ENCODE measurements around the gene NGEF.

Gene NGEF

DNA sequence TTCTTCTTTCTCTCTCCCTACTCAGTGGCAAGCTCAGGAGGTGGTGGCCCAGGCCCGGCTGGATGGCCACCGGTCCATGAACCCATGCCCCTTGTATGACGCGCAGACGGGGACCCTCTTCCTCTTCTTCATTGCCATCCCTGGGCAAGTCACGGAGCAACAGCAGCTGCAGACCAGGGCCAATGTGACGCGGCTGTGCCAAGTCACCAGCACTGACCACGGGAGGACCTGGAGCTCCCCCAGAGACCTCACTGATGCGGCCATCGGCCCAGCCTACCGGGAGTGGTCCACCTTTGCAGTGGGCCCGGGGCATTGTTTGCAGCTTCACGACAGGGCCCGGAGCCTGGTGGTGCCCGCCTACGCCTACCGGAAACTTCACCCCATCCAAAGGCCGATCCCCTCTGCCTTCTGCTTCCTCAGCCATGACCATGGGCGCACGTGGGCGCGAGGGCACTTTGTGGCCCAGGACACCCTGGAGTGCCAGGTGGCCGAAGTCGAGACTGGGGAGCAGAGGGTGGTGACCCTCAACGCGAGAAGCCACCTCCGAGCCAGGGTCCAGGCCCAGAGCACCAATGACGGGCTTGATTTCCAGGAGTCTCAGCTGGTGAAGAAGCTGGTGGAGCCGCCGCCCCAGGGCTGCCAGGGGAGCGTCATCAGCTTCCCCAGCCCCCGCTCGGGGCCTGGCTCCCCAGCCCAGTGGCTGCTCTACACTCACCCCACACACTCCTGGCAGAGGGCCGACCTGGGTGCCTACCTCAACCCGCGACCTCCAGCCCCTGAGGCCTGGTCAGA, 21.2 kb upstream of the NGEF start:
- Histone ChIP-seq H3K4me3 (ENCODE audit: low read depth in 1 of 5, low read length in 5 of 5) (no peak overlapping the region), H3K27me3 (ENCODE audit: control insufficient read depth in 5 of 5, insufficient read depth in 4 of 5, low read length in 5 of 5) (no peaks in the 10 kb centered on the region), H3K27ac (ENCODE audit: low read depth, low read length) (no peak overlapping the region), H3K9me3 (ENCODE audit: control insufficient read depth in 5 of 5, low read length in 5 of 5) (peaks cover 0 to 5% (median 0%) of the 10 kb centered on the region in 5 donors), H3K4me1 (ENCODE audit: control insufficient read depth in 5 of 5, insufficient read depth in 5 of 5, low read length in 5 of 5) (no peaks in the 10 kb centered on the region), H3K9ac (ENCODE audit: low read length in 5 of 5) (no peak overlapping the region), H3K36me3 (ENCODE audit: control insufficient read depth in 5 of 5, insufficient read depth in 5 of 5, low read length in 5 of 5) (no peaks in the 10 kb centered on the region)

DNA sequence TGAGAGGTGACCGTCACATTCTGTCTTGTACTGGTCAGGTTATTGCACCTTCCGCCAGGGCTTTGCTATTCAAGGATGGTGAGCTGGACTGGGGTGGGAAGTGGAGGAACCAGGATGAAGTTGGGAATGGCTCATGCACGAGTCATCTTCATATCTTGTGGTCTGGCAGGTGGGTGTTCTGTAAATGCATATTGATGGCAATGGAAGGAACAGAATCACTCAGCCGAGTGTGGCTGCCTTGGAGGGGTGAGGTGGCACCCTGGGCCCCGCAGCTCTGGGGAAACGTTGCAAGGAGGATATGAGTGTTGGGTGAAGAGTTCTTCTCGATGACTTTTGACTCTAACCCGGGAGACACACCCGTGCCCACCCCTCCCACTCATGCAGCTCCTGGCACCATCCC, 20.6 kb upstream of the NGEF start:
- no peak overlapping the region for H3K27ac ChIP-seq (ENCODE audit: low read depth, low read length)
- peaks cover 0 to 5% (median 0%) of the 10 kb centered on the region in 5 donors for H3K9me3 ChIP-seq (ENCODE audit: control insufficient read depth in 5 of 5, low read length in 5 of 5)
- H3K27me3 ChIP-seq (ENCODE audit: control insufficient read depth in 5 of 5, insufficient read depth in 4 of 5, low read length in 5 of 5), result no peaks in the 10 kb centered on the region
- no peaks in the 10 kb centered on the region for H3K4me1 ChIP-seq (ENCODE audit: control insufficient read depth in 5 of 5, insufficient read depth in 5 of 5, low read length in 5 of 5)
- no peaks in the 10 kb centered on the region for H3K36me3 ChIP-seq (ENCODE audit: control insufficient read depth in 5 of 5, insufficient read depth in 5 of 5, low read length in 5 of 5)
- no peak overlapping the region for H3K4me3 ChIP-seq (ENCODE audit: low read depth in 1 of 5, low read length in 5 of 5)
- no peak overlapping the region for H3K9ac ChIP-seq (ENCODE audit: low read length in 5 of 5)

DNA sequence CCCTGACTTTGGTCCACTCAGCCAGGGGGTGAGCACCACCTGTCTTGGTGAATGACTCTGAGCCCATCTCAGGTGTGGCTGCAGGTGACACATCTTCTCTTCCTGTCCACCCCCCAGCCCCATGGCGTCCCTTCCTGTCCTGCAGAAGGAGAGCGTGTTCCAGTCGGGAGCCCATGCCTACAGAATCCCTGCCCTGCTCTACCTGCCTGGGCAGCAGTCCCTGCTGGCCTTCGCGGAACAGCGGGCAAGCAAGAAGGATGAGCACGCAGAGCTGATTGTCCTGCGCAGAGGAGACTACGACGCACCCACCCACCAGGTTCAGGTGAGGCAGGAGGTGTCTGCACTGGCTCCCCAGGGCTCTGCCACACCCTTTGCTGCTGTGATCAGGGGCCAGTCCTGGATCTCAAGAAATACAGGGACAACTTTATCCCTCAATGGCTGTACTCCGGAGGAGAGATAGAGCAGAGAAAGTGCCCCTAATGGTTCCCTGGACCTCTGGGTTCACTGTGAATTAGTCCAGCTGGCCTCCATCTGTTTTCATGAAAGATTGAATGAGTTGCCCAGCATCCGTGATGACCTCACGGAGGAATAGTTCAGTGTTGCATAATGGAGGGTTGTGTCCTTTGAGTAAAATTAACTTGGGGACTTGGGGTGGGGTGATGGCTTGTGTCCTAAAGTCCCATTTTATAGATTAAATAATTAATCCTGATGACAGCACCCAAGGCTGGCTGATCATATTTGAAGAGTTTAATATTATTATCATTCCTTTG, 19.7 kb upstream of the NGEF start, which contains the start of gene NEU2:
TSS of gene NEU2 (plus strand) at position 122 of the 770 bp plus-strand sequence. CDS start at position 122, 0 bp downstream.
- H3K4me3 ChIP-seq (ENCODE audit: low read depth in 1 of 5, low read length in 5 of 5), result no peak within 1 kb of the TSS
- no peak within 1 kb of the TSS for H3K27ac ChIP-seq (ENCODE audit: low read depth, low read length)
- H3K27me3 ChIP-seq (ENCODE audit: control insufficient read depth in 5 of 5, insufficient read depth in 4 of 5, low read length in 5 of 5), result no peaks in the 10 kb centered on the region

DNA sequence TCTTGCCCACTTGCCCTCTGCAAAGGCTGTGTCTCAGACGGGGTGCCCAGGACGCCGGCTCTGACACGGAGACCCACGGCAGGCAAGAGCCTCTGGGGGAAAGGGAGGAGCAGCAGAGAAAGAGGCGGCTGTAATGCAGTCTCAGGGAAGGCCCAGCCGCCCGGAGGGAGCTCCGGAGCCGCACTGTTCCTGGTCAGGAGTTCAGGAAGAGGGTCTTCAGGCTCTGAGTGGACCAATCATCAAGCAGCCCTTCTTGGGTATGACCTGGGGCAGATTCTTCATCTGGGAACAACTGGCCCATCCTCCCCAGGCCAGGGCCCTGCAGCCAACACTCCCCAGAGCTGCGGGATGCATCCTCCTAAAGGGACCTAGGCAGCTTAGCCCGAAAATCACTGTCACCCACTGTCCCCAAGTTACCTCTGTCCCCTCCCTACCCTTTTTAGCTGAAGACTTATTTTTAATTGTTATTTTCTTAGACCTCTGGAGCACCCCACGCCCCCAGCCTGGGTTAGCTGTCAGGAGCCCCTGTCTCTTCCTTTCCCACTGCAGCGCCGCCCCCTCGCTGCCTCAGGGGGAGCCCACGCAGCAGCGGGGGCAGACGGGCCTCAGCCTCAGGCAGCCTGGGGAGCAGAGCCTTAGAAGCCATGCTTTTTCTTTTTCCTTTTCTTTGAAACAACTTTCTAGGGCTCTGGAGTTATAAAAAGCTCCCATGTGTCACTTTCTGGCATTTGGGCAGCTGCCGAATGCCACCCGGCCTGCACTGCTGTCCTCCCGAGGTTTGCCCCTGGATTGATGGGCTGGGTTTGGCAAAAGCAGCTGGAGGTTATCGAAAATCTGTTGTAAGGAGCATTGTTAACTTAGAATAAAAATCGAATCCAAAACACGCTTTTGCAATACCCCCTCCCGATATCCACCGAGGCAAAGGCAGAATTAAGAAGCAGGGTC, 18.8 kb upstream of the NGEF start:
- Histone ChIP-seq H3K4me3 (ENCODE audit: low read depth in 1 of 5, low read length in 5 of 5) (no peak overlapping the region), H3K9me3 (ENCODE audit: control insufficient read depth in 5 of 5, low read length in 5 of 5) (peaks cover 0 to 5% (median 0%) of the 10 kb centered on the region in 5 donors), H3K27ac (ENCODE audit: low read depth, low read length) (no peak overlapping the region), H3K27me3 (ENCODE audit: control insufficient read depth in 5 of 5, insufficient read depth in 4 of 5, low read length in 5 of 5) (no peaks in the 10 kb centered on the region), H3K9ac (ENCODE audit: low read length in 5 of 5) (no peak overlapping the region), H3K4me1 (ENCODE audit: control insufficient read depth in 5 of 5, insufficient read depth in 5 of 5, low read length in 5 of 5) (no peaks in the 10 kb centered on the region), H3K36me3 (ENCODE audit: control insufficient read depth in 5 of 5, insufficient read depth in 5 of 5, low read length in 5 of 5) (no peaks in the 10 kb centered on the region)

More for the DNA sequence above, 19.7 kb upstream of the NGEF start, which contains the start of gene NEU2:
- Histone ChIP-seq H3K4me1 (ENCODE audit: control insufficient read depth in 5 of 5, insufficient read depth in 5 of 5, low read length in 5 of 5) (no peaks in the 10 kb centered on the region), H3K36me3 (ENCODE audit: control insufficient read depth in 5 of 5, insufficient read depth in 5 of 5, low read length in 5 of 5) (no peaks in the 10 kb centered on the region), H3K9ac (ENCODE audit: low read length in 5 of 5) (no peak within 1 kb of the TSS), H3K9me3 (ENCODE audit: control insufficient read depth in 5 of 5, low read length in 5 of 5) (peaks cover 0 to 5% (median 0%) of the 10 kb centered on the region in 5 donors)

DNA sequence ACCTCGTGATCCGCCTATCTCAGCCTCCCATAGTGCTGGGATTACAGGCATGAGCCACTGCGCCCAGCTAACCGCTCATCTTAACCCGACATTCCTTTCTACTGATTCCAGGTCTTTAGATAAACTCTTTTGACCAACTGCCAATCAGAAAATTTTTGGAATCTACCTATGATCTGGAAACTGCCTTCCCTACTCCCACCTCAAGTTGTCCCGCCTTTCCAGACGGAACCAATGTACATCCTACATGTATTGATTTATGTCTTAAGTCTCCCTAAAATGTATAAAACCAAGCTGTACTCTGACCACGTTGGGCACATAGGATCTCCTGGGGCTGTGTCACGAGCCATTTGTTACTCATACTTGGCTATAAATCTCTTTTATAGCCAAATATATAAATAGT, 16.3 kb upstream of the NGEF start:
- Histone ChIP-seq H3K4me3 (ENCODE audit: low read depth in 1 of 5, low read length in 5 of 5) (no peak overlapping the region), H3K9me3 (ENCODE audit: control insufficient read depth in 5 of 5, low read length in 5 of 5) (peaks cover 0 to 5% (median 0%) of the 10 kb centered on the region in 5 donors), H3K9ac (ENCODE audit: low read length in 5 of 5) (no peak overlapping the region), H3K27ac (ENCODE audit: low read depth, low read length) (no peak overlapping the region), H3K36me3 (ENCODE audit: control insufficient read depth in 5 of 5, insufficient read depth in 5 of 5, low read length in 5 of 5) (no peaks in the 10 kb centered on the region), H3K27me3 (ENCODE audit: control insufficient read depth in 5 of 5, insufficient read depth in 4 of 5, low read length in 5 of 5) (no peaks in the 10 kb centered on the region), H3K4me1 (ENCODE audit: control insufficient read depth in 5 of 5, insufficient read depth in 5 of 5, low read length in 5 of 5) (no peaks in the 10 kb centered on the region)

DNA sequence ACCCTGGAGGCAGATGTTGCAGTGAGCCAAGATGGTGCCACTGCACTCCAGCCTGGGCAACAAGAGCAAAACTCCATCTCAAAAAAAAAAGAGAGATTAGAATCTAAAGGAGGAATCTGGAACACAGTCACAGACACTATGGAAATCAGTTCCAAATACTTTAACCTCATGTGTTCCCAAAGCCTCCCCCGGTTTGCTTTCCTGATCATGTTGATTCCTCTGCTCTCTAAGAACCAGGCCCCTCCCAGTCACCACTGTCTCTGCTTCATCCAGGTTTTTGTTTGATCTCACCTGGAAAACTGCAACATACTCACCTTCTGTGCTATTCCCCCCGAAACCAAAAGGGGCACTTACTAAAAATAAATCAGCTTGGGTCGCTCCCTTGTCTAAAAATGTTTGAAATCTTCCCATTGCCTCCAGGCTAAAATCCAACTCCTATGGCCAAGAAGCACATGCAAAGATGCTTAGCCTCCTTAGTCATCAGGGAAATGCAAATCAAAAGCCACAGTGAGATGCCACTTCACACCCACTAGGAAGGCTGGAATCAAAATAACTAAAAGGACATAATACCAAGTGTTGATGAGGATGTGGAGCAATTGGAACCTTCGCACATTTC, 13.2 kb upstream of the NGEF start:
- Histone ChIP-seq H3K27ac (ENCODE audit: low read depth, low read length) (no peak overlapping the region), H3K9me3 (ENCODE audit: control insufficient read depth in 5 of 5, low read length in 5 of 5) (no peaks in the 10 kb centered on the region), H3K27me3 (ENCODE audit: control insufficient read depth in 5 of 5, insufficient read depth in 4 of 5, low read length in 5 of 5) (peaks cover 0 to 5% (median 0%) of the 10 kb centered on the region in 5 donors)

DNA sequence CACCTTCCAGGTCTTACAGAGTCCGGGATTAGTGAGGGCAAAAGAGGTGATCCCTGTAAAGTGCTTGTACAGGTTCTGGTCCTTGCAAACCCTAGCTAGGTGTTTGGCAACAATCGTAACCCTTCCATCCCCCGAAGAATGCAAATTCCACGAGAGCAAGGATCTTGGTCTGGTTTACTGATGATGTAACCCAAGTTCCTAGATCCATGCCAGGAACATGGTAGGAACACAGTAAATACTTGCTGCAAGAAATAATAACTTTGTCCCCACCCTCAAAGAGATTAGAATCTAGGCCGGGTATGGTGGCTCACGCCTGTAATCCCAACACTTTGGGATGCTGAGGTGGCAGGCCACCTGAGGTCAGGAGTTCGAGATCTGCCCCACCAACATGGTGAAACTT, 12.7 kb upstream of the NGEF start:
- Histone ChIP-seq H3K27ac (ENCODE audit: low read depth, low read length) (no peak overlapping the region), H3K27me3 (ENCODE audit: control insufficient read depth in 5 of 5, insufficient read depth in 4 of 5, low read length in 5 of 5) (peaks cover 0 to 5% (median 0%) of the 10 kb centered on the region in 5 donors), H3K4me3 (ENCODE audit: low read depth in 1 of 5, low read length in 5 of 5) (no peak overlapping the region), H3K4me1 (ENCODE audit: control insufficient read depth in 5 of 5, insufficient read depth in 5 of 5, low read length in 5 of 5) (no peaks in the 10 kb centered on the region), H3K9ac (ENCODE audit: low read length in 5 of 5) (no peak overlapping the region), H3K36me3 (ENCODE audit: control insufficient read depth in 5 of 5, insufficient read depth in 5 of 5, low read length in 5 of 5) (no peaks in the 10 kb centered on the region), H3K9me3 (ENCODE audit: control insufficient read depth in 5 of 5, low read length in 5 of 5) (no peaks in the 10 kb centered on the region)

More for the DNA sequence above, 13.2 kb upstream of the NGEF start:
- H3K4me1 ChIP-seq (ENCODE audit: control insufficient read depth in 5 of 5, insufficient read depth in 5 of 5, low read length in 5 of 5), result no peaks in the 10 kb centered on the region
- no peak overlapping the region for H3K9ac ChIP-seq (ENCODE audit: low read length in 5 of 5)
- H3K36me3 ChIP-seq (ENCODE audit: control insufficient read depth in 5 of 5, insufficient read depth in 5 of 5, low read length in 5 of 5), result no peaks in the 10 kb centered on the region
- no peak overlapping the region for H3K4me3 ChIP-seq (ENCODE audit: low read depth in 1 of 5, low read length in 5 of 5)

DNA sequence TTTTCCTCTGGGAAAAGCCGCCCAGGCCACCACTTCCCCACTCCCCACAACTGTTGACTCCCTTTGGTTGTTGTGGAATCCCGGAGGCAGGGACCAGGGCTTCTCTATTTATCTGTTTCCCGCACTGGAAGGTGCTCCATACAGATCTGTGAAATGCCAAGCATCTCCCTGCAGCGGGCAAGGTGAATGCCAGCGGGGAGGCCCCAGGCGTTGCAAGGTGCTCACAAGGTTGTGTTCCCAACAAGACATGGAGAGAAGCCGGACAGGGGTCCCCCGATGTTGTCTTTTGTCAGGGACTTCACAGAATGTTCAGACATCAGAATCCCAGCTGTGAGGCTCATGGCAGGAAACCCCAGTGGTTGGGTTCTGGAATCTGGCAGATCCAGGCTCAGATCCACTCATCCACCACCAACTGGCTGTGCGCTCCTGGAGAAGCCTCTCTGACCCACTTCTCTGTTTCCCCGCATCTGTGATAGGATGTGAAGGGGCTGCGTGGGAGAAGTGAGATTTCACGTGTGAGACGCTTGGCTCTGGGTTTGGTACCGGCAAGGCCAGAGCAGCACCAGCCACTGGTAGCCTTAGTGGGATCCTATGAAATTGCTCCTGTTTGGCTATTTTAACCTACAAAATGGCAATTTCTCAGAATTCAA, 10.8 kb upstream of the NGEF start:
- Histone ChIP-seq H3K9ac (ENCODE audit: low read length in 5 of 5) (no peak overlapping the region), H3K36me3 (ENCODE audit: control insufficient read depth in 5 of 5, insufficient read depth in 5 of 5, low read length in 5 of 5) (no peaks in the 10 kb centered on the region), H3K27ac (ENCODE audit: low read depth, low read length) (no peak overlapping the region), H3K4me3 (ENCODE audit: low read depth in 1 of 5, low read length in 5 of 5) (no peak overlapping the region), H3K9me3 (ENCODE audit: control insufficient read depth in 5 of 5, low read length in 5 of 5) (no peaks in the 10 kb centered on the region), H3K4me1 (ENCODE audit: control insufficient read depth in 5 of 5, insufficient read depth in 5 of 5, low read length in 5 of 5) (no peaks in the 10 kb centered on the region), H3K27me3 (ENCODE audit: control insufficient read depth in 5 of 5, insufficient read depth in 4 of 5, low read length in 5 of 5) (peaks cover 0 to 5% (median 0%) of the 10 kb centered on the region in 5 donors)
